Esophagus muscularis mucosa (tissue), 4 donors: ENCODE data around the gene CISH. TPM values are rescaled to one million over a fixed set of nuclear protein-coding genes. Genes with fewer than 3 reads are reported as not detected.

Experiments
- DNase-seq: peaks from one replicate; pipeline ENCODE4 v3.0.0-alpha.2; 2017; ENCODE audit errors: extremely low spot score
- H3K27ac ChIP-seq, 4 donors: fragments of 200-600 bp; sonication (generic); replicated peaks in 1 of 4; 1 replicate in 3 of 4; 2 replicates in 1 of 4; pipeline ENCODE4 v1.5.1; 2016 to 2019; ENCODE audit warnings: mild to moderate bottlenecking in 1 of 4
- H3K27me3 ChIP-seq, 4 donors: fragments of 200-600 bp; sonication (generic); one replicate each; pipeline versions ENCODE4 v1.5.1 to v1.6.0; 2016 to 2019
- H3K36me3 ChIP-seq, 4 donors: fragments of 200-600 bp; sonication (generic); one replicate each; pipeline ENCODE4 v1.5.1; 2016 to 2019
- H3K4me1 ChIP-seq, 4 donors: fragments of 200-600 bp; sonication (generic); one replicate each; pipeline ENCODE4 v1.5.1; 2016 to 2019
- H3K4me3 ChIP-seq, 4 donors: fragments of 200-600 bp; sonication (generic); 1 replicate in 2 of 4; 2 replicates in 2 of 4; pipeline ENCODE4 v1.5.1; 2016 to 2019; ENCODE audit warnings: mild to moderate bottlenecking in 4 of 4, moderate library complexity in 1 of 4
- H3K9me3 ChIP-seq, 4 donors: fragments of 200-600 bp; sonication (generic); 1 replicate in 3 of 4; 2 replicates in 1 of 4; pipeline ENCODE4 v1.5.1; 2016 to 2019
- EP300 ChIP-seq: sonication (generic); formaldehyde crosslinking; IDR thresholded peaks from one replicate; pipeline ENCODE4 v1.6.1; 2017; ENCODE audit warnings: antibody characterized with exemption
- POLR2A ChIP-seq: fragments of 450-650 bp; IDR thresholded peaks from one replicate; pipeline ENCODE4 v1.6.1; 2017; ENCODE audit warnings: antibody characterized with exemption, moderate library complexity, mild to moderate bottlenecking, low read depth
- POLR2AphosphoS5 ChIP-seq, 2 donors: sonication (generic); formaldehyde crosslinking; IDR thresholded peaks; one replicate each; pipeline ENCODE4 v1.6.1; 2017; ENCODE audit warnings: antibody characterized with exemption in 2 of 2
- WGBS: methylation state at CpG from one replicate; pipeline ENCODE4 v1.1.5; 2018; 5-methylcytosine and 5-hydroxymethylcytosine counted together
- intact Hi-C: fragments of 100-400 bp; cut with DNase I; formaldehyde crosslinking; loops from one replicate; pipeline ENCODE4 v1.15.1; 2023
- total RNA-seq, 4 donors: library from RNA; depleted of rRNA; stranded (reverse); fragments of >200 nt; gene quantifications; one replicate each; pipeline versions ENCODE4 v1.1.0 to v1.2.1, GENCODE V29; 2016
- TF ChIP-seq, protein P1 (sequence below), 3 experiments: fragments of 200-600 bp in 2 of 3; fragments of 450-650 bp in 1 of 3; sonication (generic) in 2 of 3; IDR thresholded peaks; one replicate each; pipeline ENCODE4 v1.5.1; 2017 to 2019; ENCODE audit warnings: antibody characterized with exemption in 3 of 3, mild to moderate bottlenecking in 2 of 3, moderate library complexity in 1 of 3

The CISH gene
- total RNA-seq, 4 donors from 2014 or later = 1.7 to 26.7 (median 4.4) TPM

DNA sequence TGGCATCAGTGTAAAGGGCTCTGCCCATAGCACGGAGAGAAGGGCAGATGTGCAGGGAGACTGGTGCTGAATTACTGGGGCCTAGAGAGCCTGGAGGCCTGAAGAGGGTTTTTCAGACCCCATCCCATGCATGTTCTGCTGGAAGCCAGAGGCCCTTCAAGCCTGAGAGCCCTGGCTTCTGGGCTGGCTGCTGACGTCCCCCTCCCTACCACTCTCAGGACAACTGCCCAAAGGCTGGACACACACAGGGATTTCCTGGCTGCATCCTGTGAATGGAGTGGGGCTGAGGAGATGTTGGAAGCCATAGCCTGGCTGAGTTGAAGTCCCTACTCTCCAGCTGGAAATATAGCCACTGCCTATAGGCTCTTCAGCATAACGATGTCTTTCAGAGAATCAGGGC lies 46.2 kb upstream of the CISH start:
- H3K4me3 ChIP-seq = no peak overlapping the region
- TF ChIP-seq POLR2A (no peak), EP300 (no peak), POLR2AphosphoS5 (IDR thresholded peaks at IDR 0.05) (no peak)
- TF ChIP-seq, protein P1, sequence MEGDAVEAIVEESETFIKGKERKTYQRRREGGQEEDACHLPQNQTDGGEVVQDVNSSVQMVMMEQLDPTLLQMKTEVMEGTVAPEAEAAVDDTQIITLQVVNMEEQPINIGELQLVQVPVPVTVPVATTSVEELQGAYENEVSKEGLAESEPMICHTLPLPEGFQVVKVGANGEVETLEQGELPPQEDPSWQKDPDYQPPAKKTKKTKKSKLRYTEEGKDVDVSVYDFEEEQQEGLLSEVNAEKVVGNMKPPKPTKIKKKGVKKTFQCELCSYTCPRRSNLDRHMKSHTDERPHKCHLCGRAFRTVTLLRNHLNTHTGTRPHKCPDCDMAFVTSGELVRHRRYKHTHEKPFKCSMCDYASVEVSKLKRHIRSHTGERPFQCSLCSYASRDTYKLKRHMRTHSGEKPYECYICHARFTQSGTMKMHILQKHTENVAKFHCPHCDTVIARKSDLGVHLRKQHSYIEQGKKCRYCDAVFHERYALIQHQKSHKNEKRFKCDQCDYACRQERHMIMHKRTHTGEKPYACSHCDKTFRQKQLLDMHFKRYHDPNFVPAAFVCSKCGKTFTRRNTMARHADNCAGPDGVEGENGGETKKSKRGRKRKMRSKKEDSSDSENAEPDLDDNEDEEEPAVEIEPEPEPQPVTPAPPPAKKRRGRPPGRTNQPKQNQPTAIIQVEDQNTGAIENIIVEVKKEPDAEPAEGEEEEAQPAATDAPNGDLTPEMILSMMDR (IDR thresholded peaks at IDR 0.05) = no peak
- H3K27me3 ChIP-seq = no peaks in the 10 kb centered on the region
- no peak for DNase-seq
- no peaks in the 10 kb centered on the region for H3K9me3 ChIP-seq
- intact Hi-C loops = no loop called here
- H3K4me1 ChIP-seq = no peaks in the 10 kb centered on the region
- H3K36me3 ChIP-seq = no peaks in the 10 kb centered on the region
- WGBS = 100% methylated on average over 3 of the region's 3 CpGs
- H3K27ac ChIP-seq = no peak overlapping the region

DNA sequence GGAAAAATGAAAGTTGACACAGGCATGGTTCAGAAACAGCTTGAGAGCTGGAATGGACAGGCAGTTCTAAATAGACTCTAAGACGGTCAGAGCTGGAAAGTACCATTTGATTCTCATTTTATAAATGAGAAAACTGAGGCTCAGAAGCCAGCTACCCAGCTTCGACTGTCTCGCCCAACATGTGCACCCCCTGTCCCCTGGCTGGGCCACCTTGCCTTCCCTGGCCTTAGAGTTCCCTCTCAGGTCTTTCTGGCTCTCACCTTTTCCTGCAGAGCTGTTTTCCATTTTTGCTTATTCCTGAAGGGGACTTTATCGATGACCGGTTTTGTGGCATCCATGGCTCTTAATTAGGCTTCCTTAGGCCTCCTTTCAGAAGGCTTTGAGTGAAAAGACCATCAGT lies 45.8 kb upstream of the CISH start:
- no peak overlapping the region for H3K4me3 ChIP-seq
- H3K27ac ChIP-seq = no peak overlapping the region
- no peak for TF ChIP-seq POLR2AphosphoS5 (IDR thresholded peaks at IDR 0.05)
- TF ChIP-seq, protein P1 (IDR thresholded peaks at IDR 0.05) = no peak
- no peak for TF ChIP-seq EP300
- no peak for TF ChIP-seq POLR2A
- H3K9me3 ChIP-seq = no peaks in the 10 kb centered on the region
- no peaks in the 10 kb centered on the region for H3K4me1 ChIP-seq
- H3K36me3 ChIP-seq = no peaks in the 10 kb centered on the region
- WGBS = 94% methylated on average over 5 of the region's 5 CpGs
- H3K27me3 ChIP-seq = no peaks in the 10 kb centered on the region
- intact Hi-C loops = no loop called here
- no peak for DNase-seq

DNA sequence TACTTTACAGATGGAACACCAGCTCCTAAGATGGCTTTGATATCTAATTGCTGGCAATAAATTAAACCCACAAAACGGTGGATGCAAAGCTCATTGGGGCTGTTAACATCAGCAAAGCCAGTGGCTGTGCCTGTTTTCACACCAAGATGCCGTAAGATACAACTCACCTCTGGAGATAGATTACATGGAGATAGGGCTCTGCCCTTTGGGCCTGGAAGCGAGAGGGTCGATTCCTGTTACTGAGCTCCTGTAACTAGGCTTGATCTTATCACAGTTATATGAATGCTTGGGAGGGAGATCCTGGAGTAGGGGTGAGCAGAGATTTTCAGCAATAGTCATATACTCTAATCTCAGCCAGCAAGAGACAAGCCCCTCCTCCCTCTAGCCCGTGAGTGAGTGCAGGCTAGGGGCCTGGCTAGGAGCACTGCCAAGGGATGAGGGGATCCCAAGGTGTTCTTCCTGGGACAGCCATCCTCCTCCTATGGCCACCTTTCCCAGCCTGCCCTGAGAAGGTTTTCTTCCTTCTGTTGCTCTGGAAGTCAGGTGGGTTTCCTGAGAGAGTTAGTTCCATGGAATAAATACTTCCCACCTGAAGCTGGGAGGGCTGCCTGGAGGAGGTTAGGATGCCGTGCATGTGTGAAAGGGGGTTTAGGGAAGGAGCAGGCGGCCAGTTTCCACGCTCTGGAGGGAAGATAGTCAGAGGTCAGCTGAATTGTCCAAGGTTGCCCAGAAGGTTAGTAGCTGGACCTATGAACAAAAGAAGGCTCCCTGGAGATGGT lies 45.0 kb upstream of the CISH start:
- Histone ChIP-seq H3K4me3 (no peak overlapping the region), H3K36me3 (no peaks in the 10 kb centered on the region), H3K27ac (no peak overlapping the region), H3K9me3 (no peaks in the 10 kb centered on the region), H3K4me1 (no peaks in the 10 kb centered on the region), H3K27me3 (no peaks in the 10 kb centered on the region)
- no peak for DNase-seq
- no peak for TF ChIP-seq POLR2A
- intact Hi-C loops = no loop called here
- WGBS = 76% methylated on average over 7 of the region's 8 CpGs

DNA sequence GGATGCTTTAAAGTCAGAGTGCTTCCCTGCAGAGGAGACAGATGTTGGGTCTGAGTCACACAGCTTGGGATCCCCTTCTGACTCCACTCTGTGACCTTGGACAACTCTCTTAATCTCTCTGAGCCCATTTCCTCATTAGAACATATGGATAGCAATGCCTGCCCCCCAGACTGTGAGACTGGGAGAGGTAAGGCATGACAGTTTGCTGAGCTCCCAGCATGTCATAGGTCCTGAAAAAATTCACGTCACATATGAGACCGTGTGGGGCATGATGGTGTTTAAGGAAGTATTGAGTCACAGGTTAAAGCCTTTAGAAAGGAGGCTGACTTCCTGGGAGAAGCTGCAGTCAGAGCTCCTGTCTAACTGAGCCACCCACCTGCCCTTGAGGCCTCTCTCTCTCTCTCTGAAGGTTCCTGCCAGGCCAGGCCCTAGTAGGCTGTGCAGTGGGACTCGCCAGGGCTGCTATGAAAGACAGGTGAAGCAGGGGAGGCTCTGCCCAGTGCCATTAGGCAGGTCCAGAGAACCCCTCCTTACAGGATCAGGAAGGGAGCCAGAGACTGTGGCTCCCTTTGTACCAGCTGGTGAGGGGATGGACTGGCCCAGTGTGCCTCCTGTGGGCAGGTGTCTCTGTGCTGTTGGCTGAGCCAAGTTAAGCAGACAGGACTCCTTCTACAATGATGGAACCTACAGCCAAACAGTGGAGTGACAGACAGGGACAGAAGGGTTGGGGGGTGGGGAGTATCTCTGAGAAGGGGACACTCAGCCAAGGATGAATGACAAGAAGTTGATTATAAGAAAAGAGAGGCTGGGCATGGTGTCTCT lies 43.6 kb upstream of the CISH start:
- H3K4me3 ChIP-seq = no peak overlapping the region
- H3K36me3 ChIP-seq = no peaks in the 10 kb centered on the region
- DNase-seq = no peak
- H3K4me1 ChIP-seq = peaks cover 0 to under 1% (median under 1%) of the 10 kb centered on the region in 4 donors
- no peak overlapping the region for H3K27ac ChIP-seq
- H3K9me3 ChIP-seq = no peaks in the 10 kb centered on the region
- H3K27me3 ChIP-seq = no peaks in the 10 kb centered on the region
- intact Hi-C loops = no loop called here
- 71% methylated on average over 2 of the region's 3 CpGs for WGBS
- TF ChIP-seq POLR2AphosphoS5 (IDR thresholded peaks at IDR 0.05) (no peak), EP300 (no peak), POLR2A (no peak)
- TF ChIP-seq, protein P1 (IDR thresholded peaks at IDR 0.05) = no peak

DNA sequence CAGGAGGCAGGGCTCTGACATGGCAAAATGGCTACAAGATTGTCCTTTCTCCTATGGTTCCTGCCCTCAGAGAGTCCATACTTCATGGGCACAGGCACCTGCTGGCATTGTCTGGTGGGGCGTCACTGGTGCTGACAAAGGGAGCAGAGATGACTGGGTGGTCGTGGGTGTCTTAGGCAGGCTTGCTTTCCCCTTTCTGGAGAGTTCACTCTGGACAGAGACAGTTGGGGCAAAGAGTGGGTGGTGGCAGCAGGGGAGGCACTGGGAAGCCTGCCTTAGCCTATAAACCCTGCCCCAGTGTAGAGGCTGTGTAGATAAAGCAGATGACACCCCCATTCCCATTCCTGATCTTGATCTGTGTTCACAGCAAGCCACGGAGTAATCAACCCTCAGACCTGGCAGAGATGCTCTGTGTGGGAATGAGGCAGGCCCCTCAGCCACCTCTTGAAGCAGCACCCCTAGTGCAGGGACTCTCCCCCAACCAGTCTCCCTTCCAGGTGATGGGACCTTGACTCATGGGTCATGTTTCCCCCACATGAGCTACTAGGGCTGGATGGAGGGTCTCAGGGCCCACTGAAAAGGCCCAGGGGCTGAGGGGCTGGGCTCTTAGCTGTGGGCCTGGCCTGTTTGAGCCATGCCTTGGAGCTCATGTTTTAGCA lies 42.5 kb upstream of the CISH start:
- no peak for DNase-seq
- Histone ChIP-seq H3K9me3 (no peaks in the 10 kb centered on the region), H3K4me1 (peaks cover 4 to 12% (median 11%) of the 10 kb centered on the region in 4 donors), H3K4me3 (no peak overlapping the region), H3K36me3 (no peaks in the 10 kb centered on the region), H3K27me3 (no peaks in the 10 kb centered on the region), H3K27ac (no peak overlapping the region)
- intact Hi-C loops = no loop called here
- TF ChIP-seq EP300 = no peak
- TF ChIP-seq, protein P1 (IDR thresholded peaks at IDR 0.05) = no peak
- 62% methylated on average over 2 of the region's 3 CpGs for WGBS
